Measurements from ENCODE around the gene TMEM187.

GRCh38 chrX:153974726-153975286 is 2.3 kb downstream of the TMEM187 start:
- TF ChIP-seq CTCF (conservative IDR thresholded peaks at IDR 0.05) = no peak
- TF ChIP-seq ZFX (IDR thresholded peaks at IDR 0.05) = no peak
